Upper lobe of left lung (tissue), 6 donors: ENCODE results near the gene RITA1. TPM values are rescaled to one million over a fixed set of nuclear protein-coding genes. Genes with fewer than 3 reads are reported as not detected.
A peak's percentile ranks its signal among the peaks of the same experiment; 100 is the strongest.

Experiments
- ATAC-seq, 2 donors: fragments of 200-7000 bp; cut with Tn5 transposase; one replicate each; pipeline ENCODE4 v1.9.1; 2022; ENCODE audit warnings: mild to moderate bottlenecking in 2 of 2, moderate library complexity in 2 of 2; ENCODE audit not compliant: low FRiP score in 2 of 2
- DNase-seq, 2 donors: peaks; one replicate each; pipeline ENCODE4 v3.0.0-alpha.2; 2019 to 2020
- H3K27ac ChIP-seq, 4 donors: fragments of 200-600 bp; sonication (generic); one replicate each; pipeline ENCODE4 v1.5.1; 2016 to 2019
- H3K27me3 ChIP-seq, 4 donors: fragments of 200-600 bp; sonication (generic); one replicate each; pipeline ENCODE4 v1.5.1; 2017 to 2019
- H3K36me3 ChIP-seq, 4 donors: fragments of 200-600 bp; sonication (generic); one replicate each; pipeline ENCODE4 v1.5.1; 2016 to 2019
- H3K4me1 ChIP-seq, 4 donors: fragments of 200-600 bp; sonication (generic); one replicate each; pipeline ENCODE4 v1.5.1; 2018 to 2019
- H3K4me3 ChIP-seq, 4 donors: fragments of 200-600 bp; sonication (generic); one replicate each; pipeline ENCODE4 v1.5.1; 2017 to 2019; ENCODE audit warnings: mild to moderate bottlenecking in 2 of 4, moderate library complexity in 1 of 4
- H3K9me3 ChIP-seq, 4 donors: fragments of 200-600 bp; sonication (generic); one replicate each; pipeline ENCODE4 v1.5.1; 2018 to 2019
- CTCF ChIP-seq, 6 experiments: fragments of 450-650 bp in 4 of 6; fragments of 200-600 bp in 2 of 6; sonication (generic) in 2 of 6; IDR thresholded peaks; one replicate each; pipeline ENCODE4 v1.5.1; 2016 to 2019; ENCODE audit warnings: antibody characterized with exemption in 6 of 6
- EP300 ChIP-seq, 4 donors: sonication (generic); formaldehyde crosslinking; IDR thresholded peaks; one replicate each; pipeline ENCODE4 v1.5.1; 2017; ENCODE audit warnings: antibody characterized with exemption in 4 of 4, control low read depth in 2 of 4
- POLR2A ChIP-seq, 4 donors: fragments of 450-650 bp; IDR thresholded peaks; one replicate each; pipeline ENCODE4 v1.5.1; 2016 to 2017; ENCODE audit warnings: antibody characterized with exemption in 4 of 4, mild to moderate bottlenecking in 2 of 4
- POLR2AphosphoS5 ChIP-seq, 2 donors: sonication (generic); formaldehyde crosslinking; IDR thresholded peaks; one replicate each; pipeline ENCODE4 v1.5.1; 2017; ENCODE audit warnings: antibody characterized with exemption in 2 of 2
- WGBS, 2 donors: methylation state at CpG; one replicate each; pipeline ENCODE4 v1.1.5; 2017 to 2018; 5-methylcytosine and 5-hydroxymethylcytosine counted together
- total RNA-seq, 6 donors: library from RNA; depleted of rRNA in 4 of 6; stranded (reverse); fragments of >200 nt in 4 of 6; gene quantifications; one replicate each; pipeline versions ENCODE4 v1.1.0 to v1.2.1, GENCODE V29; 2016 to 2021
- donor health status: DM: no; HTN: no; CAD: no; lungs with moderate emphysema.
- donor health status: DM: no; HTN: yes; CAD: no; lungs with severe emphysema.

RITA1 gene
- total RNA-seq, result 10 to 100 TPM; 11.5 to 25.2 (median 17.6) TPM

DNA sequence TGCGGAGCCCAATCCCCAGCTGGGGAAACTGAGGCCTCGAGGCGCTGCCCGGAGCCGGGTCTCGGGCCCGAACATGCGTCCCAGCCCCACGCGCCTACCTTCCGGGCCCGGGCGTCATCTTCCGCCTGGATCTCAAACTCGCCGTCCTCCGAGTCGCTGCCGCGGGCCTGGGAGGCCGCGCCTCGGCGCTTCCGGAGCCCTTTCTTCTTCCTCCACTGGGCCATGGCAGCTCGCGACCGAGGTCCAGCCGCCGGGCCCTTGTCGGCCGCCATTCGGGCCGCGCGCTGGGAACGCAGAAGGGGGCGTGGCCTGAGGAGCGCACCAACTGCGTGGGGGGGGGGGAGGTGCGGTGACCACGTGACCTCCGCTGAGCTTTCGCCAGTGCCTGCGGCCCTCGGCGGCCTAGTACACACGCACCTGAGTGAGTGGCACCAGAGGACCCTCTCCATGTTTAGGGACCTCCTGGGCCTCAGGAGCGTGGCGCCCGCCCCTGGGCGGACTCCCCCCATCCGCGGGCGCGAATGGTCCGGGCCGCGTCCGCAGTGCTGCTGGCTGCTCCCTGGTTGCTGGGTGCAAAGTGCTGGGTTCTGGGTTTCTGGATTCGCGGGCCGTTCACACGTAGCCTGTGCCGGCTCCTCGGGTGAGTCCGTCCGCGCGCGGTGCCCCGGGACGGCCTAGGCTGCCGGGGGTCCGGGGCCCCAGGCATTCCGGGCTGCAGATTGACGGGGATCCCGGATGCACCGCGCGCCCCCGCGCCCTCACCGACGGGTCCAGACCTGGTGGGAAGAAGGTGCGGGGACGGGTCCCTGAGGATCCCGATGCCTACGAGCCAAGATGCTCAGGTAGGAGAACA, at the start of gene RITA1, which contains the start of gene DDX54:
TSS of gene RITA1 (plus strand) at position 542 of the 853 bp plus-strand sequence. CDS start 1,026 bp downstream, outside the sequence.
TSS of gene DDX54 (minus strand) at position 299 of the 853 bp plus-strand sequence. CDS start at position 272, 27 bp downstream.
- Histone ChIP-seq H3K27me3 (no peaks in the 10 kb centered on the region), H3K27ac (peak within 1 kb of the TSS; percentile 87 to 99 (median 98)), H3K4me3 (peak within 1 kb of the TSS; percentile 90 to 100 (median 98)), H3K9me3 (no peaks in the 10 kb centered on the region), H3K4me1 (peaks cover 19 to 38% (median 26%) of the 10 kb centered on the region in 4 donors), H3K36me3 (peaks cover 0 to 9% (median 3%) of the 10 kb centered on the region in 4 donors)
- peak; percentile 51 to 54 for TF ChIP-seq POLR2AphosphoS5 (IDR thresholded peaks at IDR 0.05)
- peak in 2 of 6 experiments; percentile 13 to 15 for TF ChIP-seq CTCF (IDR thresholded peaks at IDR 0.05)
- TF ChIP-seq POLR2A (IDR thresholded peaks at IDR 0.05), result peak in 2 of 4 donors; percentile 77 to 85
- TF ChIP-seq EP300 (IDR thresholded peaks at IDR 0.05), result no peak
- ATAC-seq (peak; percentile 92 to 95), DNase-seq (peak; percentile 85 to 96)
- 0 to 1% methylated on average over 16 to 57 of the region's 89 CpGs for WGBS, 2 donors

DNA sequence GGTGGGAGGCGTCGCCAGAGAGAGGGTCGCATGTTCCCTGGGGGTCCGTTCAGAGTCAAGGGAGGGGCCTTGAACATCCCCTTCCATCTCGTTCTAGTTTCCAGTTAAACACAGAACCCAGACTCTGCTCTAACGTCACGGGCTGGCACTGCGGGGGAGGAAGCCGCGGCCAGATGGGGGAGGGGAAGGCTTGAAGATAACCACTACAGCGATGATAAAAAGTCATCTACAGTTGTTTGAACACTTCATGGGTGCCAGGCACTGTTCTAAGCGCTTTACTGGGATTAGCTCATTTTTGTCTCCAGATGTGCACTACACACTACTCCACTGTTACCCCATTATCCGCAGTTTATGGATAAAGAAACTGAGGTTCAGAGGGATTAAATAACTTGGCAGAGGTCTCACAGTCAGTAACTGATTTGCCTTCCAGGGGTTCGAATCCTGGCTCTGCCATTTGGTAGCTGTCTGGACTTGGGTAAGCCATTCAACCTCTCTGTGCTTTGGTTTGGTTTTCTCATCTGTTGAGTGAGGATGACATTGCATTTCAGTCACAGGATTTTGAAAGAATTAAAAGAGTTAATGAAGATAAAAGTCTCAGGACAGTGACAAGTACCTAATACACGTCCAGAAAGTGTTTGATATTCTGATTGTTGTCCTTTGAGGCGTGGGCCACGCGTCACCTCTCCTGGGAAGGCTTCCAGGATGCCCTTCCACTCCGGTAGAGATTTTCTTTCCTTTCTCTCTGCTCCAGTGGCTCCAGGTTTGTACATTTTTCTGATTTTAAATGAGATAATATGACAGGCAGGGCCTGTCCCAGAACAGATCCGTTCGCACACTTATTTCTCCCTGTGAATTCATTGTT, 49.2 kb upstream of the RITA1 start:
- peaks cover 0 to 10% (median 0%) of the 10 kb centered on the region in 4 donors for H3K27me3 ChIP-seq
- no peaks in the 10 kb centered on the region for H3K36me3 ChIP-seq
- WGBS, 2 donors, result 30 to 40% methylated on average over 17 to 21 of the region's 21 CpGs
- TF ChIP-seq POLR2AphosphoS5 (IDR thresholded peaks at IDR 0.05), result no peak
- no peak for TF ChIP-seq EP300 (IDR thresholded peaks at IDR 0.05)
- H3K4me1 ChIP-seq, result peaks cover 0 to 14% (median 11%) of the 10 kb centered on the region in 4 donors
- no peaks in the 10 kb centered on the region for H3K9me3 ChIP-seq
- H3K27ac ChIP-seq, result no peak overlapping the region
- peak overlapping the region in 1 of 4 donors; percentile 5 for H3K4me3 ChIP-seq
- ATAC-seq, result peak in 1 of 2 donors; percentile 28
- no peak for DNase-seq

GRCh38 chr12:113136990-113137511, 48.5 kb upstream of the RITA1 start:
- no peak overlapping the region for H3K4me3 ChIP-seq
- H3K36me3 ChIP-seq, result no peaks in the 10 kb centered on the region
- peaks cover 0 to 14% (median 11%) of the 10 kb centered on the region in 4 donors for H3K4me1 ChIP-seq
- WGBS, 2 donors, result 69 to 75% methylated on average over 6 of the region's 6 CpGs
- H3K27me3 ChIP-seq, result peaks cover 0 to 10% (median 0%) of the 10 kb centered on the region in 4 donors
- ATAC-seq, result no peak
- TF ChIP-seq EP300 (IDR thresholded peaks at IDR 0.05), result no peak
- no peak for TF ChIP-seq POLR2AphosphoS5 (IDR thresholded peaks at IDR 0.05)
- no peak for TF ChIP-seq CTCF (IDR thresholded peaks at IDR 0.05)
- no peak for TF ChIP-seq POLR2A (IDR thresholded peaks at IDR 0.05)
- H3K9me3 ChIP-seq, result no peaks in the 10 kb centered on the region
- no peak overlapping the region for H3K27ac ChIP-seq
- no peak for DNase-seq

DNA sequence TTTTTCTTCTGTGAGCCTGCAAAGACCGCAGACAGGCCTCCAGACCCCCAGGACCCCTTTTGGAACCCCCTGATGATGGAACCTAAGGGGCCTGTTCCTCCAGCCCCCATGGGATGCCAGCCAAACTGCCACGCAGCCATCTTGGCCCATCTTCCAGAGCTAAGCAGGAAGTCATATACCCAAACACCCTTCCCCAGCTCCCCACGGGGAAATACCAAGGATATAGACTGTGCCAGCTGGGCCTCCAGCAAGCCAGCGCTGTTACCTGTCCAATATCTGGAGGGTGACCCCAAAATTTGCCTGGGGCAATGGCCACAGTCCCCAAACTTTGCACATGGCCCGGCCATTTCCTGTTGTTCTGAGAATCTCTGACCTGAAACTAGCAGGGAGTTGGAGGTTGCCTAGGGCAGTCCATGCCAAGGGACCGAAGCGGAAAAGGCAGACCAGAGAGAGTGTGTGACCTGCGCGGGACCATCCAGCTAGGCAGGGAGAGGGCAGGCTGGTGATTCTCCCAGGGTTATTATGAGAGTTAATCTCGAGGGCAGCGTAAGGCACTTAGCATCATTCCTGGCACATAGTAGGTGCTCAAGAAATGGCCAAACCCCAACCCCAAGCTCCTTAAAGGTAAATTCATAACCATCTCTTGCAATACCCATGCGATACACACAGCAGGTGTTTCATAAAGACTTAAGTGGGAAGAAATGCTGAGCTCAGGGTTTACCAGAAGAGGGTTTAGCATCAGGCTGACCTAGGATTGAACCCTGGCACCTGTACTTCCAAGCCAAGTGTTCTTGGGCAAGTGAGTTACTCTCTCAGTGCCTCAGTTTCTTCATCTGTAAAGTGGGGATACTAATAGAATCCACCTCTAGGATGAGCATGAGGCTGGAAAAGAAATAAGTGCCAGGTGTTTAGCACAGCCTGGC, 47.4 kb upstream of the RITA1 start:
- DNase-seq (no peak), ATAC-seq (no peak)
- 80 to 89% methylated on average over 11 to 12 of the region's 12 CpGs for WGBS, 2 donors
- Histone ChIP-seq H3K4me3 (no peak overlapping the region), H3K9me3 (no peaks in the 10 kb centered on the region), H3K27ac (no peak overlapping the region), H3K4me1 (peaks cover 0 to 14% (median 11%) of the 10 kb centered on the region in 4 donors), H3K36me3 (no peaks in the 10 kb centered on the region), H3K27me3 (peaks cover 0 to 10% (median 0%) of the 10 kb centered on the region in 4 donors)
- no peak for TF ChIP-seq POLR2A (IDR thresholded peaks at IDR 0.05)
- no peak for TF ChIP-seq POLR2AphosphoS5 (IDR thresholded peaks at IDR 0.05)
- no peak for TF ChIP-seq EP300 (IDR thresholded peaks at IDR 0.05)
- TF ChIP-seq CTCF (IDR thresholded peaks at IDR 0.05), result no peak
